IPS DF 19.7 (cell line): Measurements from ENCODE around the gene SH3D21.

Experiments used
- DNase-seq: peaks from one replicate; pipeline ENCODE4 v3.0.0-alpha.2; 2013; ENCODE audit warnings: low read depth, low spot score

The SH3D21 gene

DNA sequence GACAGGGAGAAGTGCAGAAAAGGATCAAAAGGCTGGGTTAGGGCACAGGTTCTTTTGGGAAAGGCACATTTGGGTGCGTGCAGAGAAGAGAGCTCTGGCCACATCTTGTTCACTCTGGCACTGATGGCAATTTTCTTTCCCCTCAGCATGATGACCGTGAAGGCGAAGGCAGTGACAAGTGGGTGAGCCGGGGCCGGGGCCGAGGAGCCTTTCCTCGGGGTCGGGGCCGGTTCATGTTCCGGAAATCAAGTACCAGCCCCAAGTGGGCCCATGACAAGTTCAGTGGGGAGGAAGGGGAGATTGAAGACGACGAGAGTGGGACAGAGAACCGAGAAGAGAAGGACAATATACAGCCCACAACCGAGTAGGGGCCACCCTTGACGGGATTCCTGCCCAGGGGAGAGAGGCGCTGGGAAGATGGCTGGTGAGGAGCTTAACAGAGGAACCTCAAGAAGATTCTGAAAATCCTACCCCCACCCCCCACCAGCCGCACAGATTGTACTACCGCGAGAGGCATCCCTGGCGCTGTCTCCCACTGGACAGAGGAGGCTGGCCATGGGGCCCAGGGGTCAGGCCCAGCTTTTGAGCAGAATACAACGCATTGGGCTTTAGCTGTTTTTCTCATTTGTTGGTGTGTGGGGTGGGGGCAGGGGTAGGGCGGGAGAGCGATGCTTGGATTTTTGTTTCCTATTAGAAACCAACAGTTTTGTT lies 2.4 kb upstream of the SH3D21 start:
- no peak for DNase-seq

DNA sequence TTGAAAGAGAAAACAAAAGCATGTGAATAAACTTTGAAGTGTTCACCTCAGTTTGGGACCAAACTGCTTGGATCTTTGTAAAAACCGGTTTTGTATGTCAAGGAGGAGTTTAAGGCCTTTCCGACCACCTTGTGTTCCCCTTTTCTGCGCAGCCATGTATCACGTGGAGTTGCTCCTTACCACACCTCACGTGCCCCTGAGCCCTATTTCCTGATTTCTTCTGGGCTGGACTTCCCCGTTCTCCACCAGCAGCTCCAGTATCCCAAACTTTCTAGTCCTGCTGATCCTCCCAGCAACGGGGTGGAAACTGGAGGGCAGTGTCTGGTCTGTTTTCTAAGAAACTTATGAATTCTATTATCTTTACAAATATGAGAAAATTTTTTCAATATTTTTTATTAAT lies 1.6 kb upstream of the SH3D21 start:
- no peak for DNase-seq

DNA sequence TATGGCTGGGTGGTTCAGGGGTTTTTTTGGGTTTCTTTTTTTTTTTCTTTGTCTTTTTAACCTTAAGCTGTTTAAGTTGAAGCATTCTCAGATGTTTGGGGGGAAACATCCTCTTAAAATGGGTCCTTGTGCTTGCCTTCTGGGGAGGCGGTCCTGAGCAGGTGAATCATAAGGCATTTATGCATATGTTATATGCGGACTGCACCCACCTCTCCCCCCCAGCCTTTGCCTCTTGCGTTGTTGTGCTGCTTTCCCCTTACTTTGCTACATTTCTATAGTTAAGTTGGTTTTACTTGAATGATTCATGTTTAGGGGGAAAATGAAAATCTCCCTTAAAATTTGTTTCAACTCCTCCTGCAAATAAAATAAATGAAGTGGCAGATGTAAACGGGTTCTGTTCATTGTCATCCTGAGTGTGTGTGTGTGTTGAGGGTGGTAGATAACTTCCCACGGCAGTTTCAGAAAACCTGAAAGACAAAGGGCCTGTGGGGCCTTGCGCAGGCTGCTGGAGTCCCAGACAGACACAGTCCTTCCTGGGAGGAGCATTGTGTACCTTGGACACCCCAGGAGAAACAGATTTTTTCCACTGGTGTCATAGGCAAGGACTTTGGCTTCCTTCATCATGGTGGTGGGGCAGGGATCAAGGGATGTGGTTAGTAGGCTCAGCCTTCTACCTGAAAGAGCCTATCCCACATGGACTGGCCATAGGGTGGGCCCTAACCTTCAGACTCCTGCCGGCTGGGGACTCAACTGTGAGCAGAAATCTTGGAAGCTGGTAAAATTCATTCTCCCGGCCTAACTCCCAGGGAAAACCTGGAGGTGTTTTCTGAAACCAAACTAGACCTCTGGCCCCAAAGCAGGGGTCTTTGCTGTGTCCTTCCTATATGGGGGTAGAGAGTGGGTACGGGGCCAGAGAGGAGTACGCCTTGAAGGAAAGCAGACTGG lies 926 bp upstream of the SH3D21 start:
- DNase-seq, result no peak

DNA sequence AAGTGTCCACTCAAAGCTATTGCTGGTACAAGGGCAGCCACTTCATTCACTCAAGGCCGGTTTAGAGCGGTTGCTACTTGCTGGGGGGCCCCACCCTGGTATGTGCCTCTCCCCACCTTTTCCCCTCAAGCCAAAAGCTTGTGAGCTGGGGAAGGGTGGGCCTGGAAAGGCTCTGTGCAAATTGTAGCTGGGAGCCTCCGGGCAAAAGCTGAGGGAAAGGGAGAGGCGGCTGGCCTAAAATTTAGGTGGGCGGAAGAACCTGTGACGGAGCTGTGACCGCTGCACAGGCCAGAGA lies 306 bp upstream of the SH3D21 start:
- DNase-seq, result no peak

DNA sequence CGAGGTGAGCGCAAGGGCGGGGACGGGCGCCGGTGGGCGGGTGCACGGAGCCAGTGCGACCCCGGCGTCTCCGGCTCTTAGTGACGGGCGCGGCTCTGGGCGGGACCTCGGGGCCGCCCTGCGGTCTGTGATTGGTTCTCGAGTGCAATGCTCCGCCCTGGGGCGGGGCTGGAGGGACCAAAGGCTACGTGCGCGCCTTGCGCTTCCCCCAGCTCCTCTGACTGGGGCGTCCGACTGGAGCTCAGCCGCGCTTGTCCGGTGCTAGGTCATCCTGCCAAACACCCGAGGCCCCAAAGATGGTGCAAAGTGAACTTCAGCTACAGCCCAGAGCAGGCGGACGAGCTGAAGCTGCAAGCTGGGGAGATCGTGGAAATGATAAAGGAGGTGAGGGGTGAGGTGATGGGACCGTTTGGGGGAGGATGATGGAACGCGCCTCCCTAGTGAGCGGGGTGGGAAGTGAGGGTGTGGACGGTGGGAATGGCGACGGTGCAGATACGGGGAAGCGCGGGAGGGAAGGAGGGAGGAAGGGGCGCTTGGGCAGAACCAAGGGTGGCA lies 811 bp downstream of the SH3D21 start:
- peak; percentile 73 for DNase-seq

DNA sequence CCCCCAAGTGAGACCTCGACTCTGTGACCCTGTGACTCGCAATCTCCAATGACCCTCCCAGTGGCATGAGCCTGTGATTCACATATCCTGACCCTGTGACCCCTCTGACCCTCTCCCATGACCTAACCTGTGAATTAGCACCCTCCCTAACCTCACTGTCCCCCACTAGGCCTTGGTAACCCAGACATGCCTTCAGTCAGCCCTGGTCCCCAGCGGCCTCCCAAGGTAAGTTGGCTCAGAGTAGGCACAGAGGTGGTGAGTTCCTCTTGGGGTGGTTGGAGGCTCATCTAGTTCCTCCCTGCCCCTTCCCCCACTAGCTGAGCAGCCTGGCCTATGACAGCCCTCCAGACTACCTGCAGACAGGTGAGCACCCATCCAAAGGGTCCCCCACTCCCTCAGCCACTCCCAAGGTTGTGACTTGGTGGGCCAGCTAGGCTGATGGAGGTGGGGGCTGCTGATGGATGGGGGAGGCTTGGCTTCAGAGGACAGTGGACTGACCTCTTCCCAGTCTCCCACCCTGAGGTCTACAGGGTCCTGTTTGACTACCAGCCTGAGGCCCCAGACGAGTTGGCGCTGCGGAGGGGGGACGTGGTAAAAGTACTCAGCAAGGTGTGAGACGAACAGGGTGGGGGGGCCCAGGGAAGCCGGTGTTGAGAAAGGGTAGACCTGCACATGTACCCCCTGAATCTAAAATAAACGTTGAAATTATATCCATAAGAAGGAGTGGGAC lies 1.6 kb downstream of the SH3D21 start:
- no peak for DNase-seq

DNA sequence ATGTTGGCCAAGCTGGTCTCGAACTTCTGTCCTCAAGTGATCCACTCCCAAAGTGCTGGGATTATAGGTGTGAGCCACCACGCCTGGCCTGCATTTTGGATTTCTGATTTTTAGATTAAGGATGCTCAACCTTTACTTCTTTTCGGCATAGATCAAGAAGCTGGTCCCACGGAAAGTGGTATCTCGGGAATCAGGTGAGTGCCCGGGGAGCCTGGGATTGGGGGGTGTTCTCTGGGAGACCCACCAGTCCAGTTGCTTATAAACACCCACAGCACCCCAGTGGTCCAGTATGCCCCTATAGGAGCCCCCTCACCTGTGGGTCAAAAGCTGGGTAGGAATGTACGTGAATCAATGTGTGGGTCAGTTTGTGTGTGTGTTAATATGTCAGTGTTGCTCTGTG lies 3.2 kb downstream of the SH3D21 start:
- DNase-seq, result no peak

DNA sequence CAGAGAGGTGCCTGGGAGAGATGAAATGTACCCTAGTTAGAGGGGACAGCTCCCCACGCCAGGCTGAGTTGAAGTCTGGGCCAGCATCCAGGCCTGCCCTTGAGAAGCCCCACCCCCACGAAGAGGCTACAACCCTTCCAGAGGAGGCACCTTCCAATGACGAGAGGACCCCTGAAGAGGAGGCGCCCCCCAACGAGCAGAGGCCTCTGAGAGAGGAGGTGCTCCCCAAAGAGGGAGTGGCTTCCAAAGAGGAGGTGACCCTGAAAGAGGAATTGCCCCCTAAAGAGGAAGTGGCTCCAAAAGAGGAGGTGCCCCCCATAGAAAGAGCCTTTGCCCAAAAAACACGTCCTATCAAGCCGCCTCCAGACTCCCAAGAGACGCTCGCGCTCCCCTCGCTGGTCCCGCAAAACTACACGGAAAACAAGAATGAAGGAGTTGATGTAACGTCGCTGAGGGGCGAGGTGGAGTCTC lies 14.2 kb downstream of the SH3D21 start:
- no peak for DNase-seq

DNA sequence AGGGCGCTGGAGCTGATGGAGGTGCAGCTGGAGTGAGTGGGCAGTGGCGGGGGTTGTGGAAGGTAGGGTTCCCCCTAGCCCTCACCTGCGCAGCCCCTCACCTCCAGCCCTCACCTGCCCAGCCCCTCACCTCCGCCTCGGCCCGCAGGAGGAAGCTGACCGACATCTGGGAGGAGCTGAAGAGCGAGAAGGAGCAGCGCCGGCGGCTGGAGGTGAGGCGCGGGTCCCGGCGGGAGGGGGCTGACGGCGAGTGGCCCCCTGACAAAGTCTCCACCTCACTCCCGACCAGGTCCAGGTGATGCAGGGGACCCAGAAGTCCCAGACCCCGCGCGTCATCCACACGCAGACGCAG lies 14.6 kb downstream of the SH3D21 start:
- DNase-seq, result no peak

DNA sequence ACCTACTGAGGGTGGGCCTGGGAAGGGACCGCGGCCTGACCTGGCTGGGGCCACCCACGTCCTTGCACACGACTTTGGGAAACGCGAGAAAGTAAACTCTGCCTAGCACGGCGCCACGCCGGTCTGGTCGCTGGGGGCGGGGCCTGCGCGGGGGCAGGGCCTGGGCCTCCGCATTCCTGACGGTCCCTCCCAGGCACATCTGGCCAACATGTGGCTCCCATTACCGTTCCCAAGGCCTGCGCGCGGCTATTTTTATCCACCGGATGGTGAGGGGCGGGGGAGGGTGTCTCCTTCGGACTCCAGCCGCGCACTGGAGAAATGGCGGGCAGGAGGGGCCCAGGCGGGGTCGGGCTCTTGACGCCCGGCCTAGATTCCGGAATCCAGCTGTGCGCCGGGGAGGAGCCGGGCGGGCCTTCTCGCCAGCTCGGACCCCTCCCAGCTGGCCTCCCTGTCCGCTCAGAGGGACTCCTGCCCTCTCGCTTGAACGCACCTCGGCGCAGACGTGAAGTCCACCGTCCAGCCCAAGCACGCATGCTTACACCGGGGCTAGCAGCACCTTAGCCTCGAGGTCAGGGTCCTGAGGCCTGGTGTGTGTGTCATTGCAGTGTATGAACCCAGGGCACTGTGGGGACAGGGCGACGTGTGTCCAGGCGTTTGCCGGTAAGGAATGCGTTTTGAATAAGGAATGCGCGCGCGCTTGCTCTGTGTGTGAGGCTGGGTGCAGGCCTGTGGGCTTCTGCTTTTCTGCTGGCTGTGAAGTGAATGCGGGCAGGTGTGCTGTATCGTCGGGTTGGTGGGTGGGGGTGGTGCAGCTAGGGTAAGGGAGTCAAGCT lies 15.2 kb downstream of the SH3D21 start:
- peak; percentile 74 for DNase-seq

DNA sequence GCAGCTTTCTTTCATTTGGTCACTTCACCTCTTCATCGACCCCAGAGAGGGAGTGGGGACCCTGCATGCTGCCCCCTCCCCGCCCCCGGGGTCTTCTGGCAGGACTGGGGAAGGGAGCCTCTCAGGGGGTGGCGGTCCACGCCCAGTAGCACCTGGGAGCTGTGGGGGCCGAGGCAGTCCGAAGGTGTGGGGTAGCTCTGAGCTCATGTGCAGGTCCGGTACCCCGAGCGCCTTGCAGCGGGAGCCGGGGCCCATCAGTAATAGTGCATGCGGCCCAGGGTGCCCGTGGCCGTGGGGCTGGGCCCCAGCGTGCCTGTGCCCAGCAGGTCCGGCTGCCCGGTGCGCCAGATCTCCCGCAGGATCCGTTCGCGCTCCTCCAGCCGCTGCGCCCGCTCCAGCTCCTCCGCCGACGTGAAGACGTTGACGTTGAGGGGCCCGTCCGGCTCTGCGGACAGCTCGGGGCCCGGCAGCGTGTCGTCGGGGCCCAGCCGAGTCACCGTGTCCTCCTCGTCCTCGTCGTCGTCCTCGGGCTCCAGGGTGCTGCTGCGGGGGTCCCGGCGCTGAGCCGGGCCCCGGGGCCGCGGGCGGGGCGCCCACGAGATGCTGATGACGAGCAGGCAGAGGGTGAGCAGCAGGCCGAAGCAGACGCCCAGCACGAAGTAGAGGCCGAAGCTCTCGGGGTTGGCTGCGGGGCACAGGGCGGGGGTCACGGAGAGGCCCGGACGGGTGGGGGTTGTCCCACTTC lies 16.0 kb downstream of the SH3D21 start:
- no peak for DNase-seq

DNA sequence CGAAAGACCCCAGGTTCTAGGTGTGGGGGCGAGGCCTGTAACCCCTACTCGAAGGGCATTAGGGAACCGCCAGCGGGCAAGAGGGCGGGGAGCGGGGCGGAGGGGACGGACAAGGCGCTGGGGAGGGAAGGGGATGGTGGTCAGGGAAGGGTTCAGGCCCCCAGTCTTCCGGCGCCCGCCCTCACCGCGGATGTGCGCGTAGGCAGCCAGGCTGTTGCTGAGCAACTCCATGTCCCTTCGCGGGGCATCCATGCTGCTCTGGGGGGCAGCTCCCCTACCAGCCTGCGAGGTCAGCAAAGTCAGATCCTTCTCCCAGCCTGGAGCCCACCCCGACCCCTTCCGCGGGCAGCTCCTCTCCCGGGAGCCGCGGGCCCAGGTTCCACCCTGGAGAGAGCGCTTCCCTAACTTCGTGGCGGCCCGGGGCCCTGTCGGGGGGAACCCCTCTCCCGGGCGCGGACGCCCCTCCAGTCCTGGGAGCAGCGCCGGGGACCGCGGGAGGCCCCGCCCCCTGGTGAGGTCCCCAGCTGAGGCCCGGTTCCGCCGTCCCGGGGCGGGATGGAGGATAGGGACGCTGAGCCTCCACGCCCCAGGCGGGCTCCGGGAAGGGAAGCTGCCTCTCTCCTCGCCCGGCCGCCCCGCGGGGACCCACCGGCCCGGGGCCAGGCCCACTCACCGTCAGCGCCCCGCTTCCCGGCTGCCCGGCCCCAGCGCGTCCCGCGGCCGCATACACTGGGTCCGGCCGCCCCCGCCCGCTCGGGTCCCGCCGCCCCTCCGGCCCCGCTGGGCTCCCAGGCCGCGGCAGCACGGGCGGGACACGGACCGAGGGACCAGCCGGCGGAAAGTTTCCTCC lies 16.8 kb downstream of the SH3D21 start:
- no peak for DNase-seq

DNA sequence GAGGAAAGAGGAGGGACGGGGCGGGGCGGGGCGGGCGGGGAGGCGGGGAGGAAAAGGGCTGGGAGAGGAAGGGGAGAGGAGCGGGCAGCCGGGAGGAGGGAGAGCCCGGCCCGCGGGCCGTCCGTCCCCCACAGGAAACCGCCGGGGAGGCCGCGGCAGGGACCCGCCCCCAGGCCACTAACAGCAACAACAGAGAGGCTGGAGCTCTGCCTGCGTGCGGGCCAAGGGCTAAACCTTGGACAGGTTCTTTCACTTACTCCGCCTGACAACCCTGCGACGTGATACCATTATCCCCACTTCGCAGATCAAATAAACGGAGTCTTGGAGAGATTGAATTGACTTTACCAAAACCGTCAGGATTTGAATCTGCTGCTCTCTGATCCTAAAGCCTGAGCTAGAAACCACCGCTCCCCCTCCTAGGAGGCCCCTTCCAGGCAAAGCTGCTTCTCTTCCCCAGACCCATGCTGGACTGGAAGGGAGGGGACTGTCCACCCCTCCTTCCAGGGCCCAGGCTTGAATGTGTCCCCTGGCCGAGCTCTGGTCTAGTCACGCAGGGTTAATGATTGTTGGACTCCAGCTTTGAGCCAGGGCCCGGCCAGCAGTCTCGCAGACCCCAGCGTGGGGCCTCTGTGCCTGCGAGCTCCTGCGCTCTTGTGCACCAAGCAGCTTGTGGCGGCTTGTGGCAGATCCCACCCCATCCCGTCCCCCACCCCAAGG lies 17.6 kb downstream of the SH3D21 start, which contains the start of gene EVA1B:
EVA1B (minus strand) TSS at position 10 of the 717 bp plus-strand sequence. CDS start 608 bp downstream, outside the sequence.
- no peak for DNase-seq

DNA sequence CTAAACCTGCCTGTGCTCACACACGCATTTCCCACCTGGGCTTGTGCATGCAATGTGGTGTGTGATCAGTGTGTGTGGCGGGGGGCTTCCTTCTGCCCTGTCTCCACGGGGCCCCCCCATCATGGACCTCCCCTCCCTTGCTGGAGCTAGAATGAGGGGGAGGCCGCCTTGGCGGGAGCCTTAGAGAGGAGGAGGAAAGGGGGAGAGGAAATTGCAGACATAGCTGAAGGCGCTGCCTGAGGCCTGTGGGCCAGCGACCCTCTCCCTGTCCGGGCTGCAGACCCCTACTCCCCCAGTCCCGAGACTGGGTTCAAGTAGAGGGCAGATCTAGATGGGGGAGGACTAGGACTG lies 18.2 kb downstream of the SH3D21 start:
- no peak for DNase-seq

DNA sequence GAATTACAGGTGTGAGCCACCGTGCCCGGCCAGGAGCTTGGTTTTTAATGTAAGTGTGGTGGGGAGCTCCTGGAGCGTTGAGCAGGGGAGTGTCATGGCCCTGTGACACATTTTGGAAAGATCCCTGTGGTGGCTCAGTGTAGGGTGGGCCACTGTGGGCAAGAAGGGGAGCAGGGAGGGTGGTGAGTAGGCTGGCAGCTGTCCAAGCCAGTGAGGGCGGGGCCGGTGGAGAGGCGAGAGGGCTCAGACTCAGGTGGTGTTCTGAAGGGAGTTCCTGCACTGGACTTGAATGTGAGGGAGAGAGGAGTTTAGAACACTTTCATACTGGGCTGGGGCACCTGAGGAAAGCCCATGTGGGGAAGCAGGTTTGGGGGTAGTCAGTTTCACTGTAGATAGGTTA lies 20.3 kb downstream of the SH3D21 start:
- no peak for DNase-seq

DNA sequence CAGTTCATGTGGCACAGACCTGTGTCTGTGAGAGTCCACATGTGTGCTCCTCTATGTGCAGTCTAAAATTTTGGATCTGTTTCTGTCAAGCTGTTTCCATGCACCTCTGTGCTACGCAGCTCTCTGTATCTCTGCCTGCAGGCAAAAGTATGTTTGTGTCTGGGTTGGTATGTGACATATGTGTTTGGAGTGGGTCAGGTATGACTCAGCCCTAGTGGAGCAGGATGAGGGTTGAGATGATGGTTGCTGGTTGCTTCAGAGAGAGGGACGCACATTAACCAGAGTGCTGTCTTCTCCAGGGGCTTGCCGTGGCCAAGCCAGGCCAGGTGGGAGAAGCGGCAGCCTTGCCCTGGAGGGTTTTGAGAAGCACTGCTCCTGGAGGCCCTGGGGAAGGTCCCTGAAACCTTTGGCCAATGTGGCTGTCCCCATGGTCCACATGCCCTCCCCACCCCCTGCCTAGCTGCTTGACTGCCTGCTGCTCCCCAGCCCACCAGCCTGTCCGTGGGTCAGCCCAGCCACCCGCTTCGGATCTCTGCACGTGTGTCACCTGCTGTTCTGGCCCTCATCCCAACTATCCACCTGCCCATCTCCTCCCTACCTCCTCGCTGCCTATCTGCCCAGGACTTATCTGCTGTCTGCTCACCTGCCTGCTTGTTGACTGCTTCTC lies 21.4 kb downstream of the SH3D21 start:
- no peak for DNase-seq

DNA sequence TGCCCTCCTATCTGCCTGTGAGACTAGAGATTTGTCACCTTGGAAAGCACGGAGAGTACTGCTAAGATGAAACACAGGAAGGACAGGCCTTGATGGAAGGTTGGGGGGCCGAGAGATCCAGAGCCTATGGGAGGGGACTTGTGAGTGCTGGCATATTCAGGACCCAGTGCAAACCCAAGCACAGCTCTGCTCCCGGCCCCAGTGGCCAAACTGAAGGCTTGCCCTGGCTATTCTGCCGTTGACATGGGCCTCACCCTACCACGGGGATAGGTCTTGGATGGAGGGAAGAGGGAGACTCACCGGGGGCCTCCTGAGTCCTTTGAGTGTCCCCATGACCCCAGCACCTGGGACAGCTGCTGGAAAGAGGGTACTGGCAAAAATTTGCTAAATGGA lies 21.9 kb downstream of the SH3D21 start:
- no peak for DNase-seq

DNA sequence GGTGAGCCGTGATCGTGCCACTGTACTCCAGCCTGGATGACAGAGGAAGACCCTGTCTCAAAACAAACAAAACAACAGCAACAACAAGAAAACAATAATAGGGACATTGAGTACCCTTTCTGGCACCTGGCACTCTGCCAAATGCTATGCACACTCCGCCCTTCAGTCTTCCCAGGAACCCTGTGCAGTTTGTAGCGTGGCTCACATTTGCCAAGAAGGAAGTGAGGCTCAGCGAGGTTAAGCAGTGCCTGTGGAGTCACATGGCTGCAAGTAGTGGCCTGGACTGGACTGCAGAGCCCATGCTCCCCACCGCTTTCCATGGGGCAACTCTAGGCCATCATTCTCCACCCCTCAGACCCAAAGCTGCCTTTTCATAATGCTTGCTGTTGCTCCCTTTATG lies 22.5 kb downstream of the SH3D21 start:
- no peak for DNase-seq
